GM18858 (cell line): Measurements from ENCODE around the gene MSRB3.
"Not testable (repeated sequence)": the region's sequence is repeated elsewhere in the genome, so short reads cannot be mapped to it uniquely, and the experiment has no call there.

Experiments used
- ATAC-seq: cut with Tn5 transposase; IDR thresholded peaks from one replicate; pipeline ENCODE4 v1.9.1; 2021; ENCODE audit not compliant: unreplicated experiment

The MSRB3 gene

DNA sequence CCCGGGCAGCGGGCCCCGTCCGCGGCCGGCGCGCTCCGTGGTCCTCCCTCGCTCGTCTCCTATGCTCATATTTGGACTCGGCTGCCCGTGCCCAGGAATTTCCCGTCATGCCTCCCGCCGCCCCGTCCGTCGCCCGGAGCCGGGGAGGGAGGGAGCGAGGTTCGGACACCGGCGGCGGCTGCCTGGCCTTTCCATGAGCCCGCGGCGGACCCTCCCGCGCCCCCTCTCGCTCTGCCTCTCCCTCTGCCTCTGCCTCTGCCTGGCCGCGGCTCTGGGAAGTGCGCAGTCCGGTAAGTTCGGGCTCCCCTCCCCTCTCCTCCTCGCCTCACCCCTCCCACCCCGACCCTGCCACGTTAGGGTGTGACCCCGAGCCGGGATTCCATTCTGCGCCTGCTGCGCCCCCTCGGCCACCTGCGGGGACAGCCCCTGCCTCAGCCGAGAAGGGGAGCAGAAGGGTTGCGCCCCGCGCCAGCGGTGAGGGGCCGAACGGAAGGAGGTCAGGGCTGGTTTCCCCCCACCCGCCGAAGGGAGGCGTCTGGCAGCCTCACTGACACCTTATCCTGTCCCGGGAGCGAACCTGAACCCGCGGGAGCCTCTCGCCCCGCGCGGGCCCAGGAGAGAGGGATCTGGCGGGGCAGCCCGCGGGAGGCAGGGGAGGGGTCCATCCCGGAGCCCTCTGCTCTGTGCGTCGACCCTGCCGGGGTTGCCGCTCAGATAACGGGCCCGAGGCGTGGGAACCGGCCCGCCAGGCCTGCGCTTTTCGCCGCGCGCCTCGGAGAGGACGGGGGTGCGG is at the start of gene MSRB3:
Gene MSRB3, plus strand, starts transcription at position 108 of the 793 bp plus-strand sequence. CDS start 29,897 bp downstream, outside the sequence.
- ATAC-seq = no peak

DNA sequence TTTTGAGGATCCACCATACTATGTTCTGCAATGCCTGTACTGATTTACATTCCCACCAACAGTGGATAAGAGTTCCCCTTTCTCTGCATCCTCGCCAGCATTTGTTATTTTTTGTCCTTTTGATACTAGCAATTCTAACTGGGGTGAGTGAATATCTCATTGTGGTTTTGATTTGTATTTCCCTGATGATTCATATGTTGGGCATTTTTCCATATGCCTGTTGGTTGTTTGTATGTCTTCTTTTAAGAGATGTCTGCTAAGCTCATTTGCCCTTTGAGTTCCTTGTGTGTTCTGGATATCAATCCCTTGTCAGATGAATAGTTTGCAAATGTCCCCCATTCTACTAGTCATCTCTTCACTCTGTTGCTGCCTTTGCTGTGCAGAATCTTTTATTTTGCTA is 49.0 kb upstream of the MSRB3 start:
- ATAC-seq = no peak

DNA sequence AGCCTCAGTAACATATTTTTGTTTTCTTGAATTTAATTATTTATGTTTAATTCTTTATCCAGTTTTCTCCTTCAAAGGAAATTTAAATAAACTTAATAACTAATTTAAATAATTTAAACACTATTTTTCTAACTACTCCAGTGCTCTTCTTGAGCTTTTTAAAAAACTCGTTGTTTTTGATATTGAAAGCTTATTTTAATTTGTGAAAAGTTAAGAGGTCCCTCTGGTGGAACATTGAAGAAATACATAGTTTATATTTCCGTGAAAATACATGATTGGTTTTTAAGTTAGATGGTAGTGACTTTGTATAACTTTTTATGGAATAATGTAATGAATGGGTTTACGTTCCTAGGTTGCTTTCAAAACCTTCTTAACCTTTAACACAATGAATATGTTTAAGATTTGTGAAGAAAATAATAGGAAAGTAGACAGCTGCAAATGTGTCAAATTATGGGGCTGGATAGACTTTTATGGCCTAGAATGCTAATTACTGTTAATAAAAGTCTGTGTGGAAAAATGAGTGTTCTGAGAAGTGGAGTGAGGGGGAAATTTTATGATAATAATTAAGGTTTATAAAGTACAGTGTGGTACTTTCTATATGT is 45.9 kb upstream of the MSRB3 start:
- no peak for ATAC-seq

DNA sequence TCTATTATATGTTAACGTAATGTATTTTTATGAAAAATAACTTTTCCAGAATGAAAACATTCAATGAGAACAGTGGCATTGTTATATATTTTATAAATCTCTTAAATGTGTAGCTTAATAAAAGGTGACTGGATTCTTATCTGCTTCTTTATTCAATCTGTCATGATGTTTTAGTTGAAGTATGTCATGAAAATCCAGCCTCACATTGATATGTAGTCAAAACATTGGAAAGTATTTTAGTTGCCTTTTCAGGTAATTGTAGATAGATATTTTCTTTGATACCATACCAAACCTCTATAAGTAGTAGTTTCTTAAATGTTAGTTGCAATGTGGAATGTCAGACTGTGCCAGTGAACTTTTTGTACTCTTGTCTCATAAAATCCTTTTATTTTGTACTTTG is 41.3 kb upstream of the MSRB3 start:
- ATAC-seq = no peak

DNA sequence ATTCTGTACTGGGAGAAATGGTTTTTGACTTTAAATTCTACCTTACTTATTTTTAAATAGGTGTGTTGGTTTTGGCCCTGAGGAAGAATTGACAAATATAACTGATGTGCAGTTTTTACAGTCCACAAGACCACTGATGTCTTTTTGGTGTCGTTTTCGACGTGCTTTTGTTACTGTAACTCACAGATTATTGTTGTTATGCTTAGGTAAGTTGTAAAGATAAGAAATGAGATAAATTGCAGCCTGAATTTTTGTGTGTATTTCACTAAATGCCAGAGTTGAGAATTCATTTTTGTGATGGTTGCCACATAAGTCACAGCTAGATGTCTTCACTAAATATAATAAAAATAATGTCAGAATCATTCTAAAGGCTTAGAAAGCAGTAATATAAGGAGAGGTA is 39.9 kb upstream of the MSRB3 start:
- ATAC-seq = no peak

DNA sequence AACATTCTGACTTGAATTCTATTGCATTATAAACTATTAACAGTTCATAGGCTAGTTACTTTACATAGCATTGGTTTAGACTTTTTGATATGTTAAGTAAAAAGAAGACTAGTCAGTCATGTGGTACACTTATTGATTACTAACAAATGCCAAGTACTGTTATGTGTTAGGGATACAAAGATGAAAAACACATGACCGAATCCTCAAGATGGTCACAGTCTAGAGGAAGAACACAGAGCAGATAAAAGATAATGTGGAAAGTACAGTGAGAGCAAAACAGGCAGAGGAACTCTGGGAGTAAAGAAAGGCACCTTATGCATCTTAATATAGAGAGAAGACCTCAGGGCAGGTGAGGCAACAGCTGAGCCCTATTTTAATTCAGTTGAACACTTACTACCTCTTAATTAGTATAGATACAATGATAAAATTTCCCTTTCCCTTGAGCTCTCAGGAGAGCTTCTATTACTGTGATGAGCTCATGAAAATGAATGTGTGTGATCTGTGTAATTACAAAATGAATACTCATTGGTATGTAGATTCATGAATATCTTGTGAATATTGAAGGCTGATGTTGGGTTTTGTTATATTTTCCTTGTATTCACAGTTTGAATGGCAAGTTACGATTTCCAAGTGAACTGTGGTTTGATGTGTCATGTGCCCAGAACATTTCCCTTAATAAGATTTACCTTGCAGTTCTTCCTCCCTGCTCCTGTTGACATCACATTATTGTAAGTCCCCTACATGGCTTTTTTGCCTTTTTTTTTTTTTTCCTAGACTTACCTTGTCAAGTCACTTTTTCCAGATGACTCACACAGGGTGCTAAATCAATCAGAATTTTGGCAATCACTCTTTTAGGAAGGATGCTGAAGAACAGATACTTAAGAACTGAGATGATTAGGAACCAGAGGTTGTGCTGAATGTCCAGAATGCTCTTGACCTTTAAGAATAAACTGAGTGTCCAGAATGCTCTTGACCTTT is 29.5 kb upstream of the MSRB3 start:
- no peak for ATAC-seq

DNA sequence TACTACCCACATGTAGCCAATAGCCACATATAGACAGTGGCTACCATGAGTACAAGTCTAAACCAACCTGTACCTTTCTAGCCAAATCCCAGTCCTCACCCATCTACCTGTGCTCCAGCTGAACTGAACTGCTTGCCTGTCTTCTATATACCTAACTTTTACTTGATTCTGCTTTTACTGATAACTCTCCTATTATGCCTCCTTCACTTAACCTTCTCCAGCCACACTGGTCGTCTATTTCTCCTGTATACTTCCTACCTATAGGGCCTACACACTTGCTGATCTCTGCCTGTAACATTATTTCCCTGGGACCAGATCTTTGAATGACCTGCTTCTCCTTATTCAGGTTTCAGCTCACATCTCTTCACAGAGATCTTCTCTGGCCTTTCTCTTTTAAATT is 26.0 kb upstream of the MSRB3 start:
- no peak for ATAC-seq

DNA sequence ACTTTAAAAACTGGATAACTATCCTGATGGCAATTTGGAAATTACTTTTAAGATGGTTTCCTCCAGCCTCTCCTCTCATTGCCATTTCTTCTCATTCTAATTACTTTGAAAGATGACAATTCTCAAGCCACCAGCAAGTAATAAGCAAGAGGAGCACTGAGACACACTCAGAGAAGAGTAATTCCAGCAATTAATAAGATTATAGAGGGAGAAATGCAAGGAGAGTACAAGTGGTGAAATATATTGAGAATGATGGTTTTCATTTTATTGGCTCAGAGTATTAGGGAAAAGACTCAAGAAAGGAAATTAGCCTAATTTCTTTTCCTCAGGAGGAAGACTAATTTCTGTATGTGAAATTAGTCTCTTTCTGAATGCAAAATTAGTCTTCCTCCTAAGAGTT is 20.5 kb upstream of the MSRB3 start:
- no peak for ATAC-seq

DNA sequence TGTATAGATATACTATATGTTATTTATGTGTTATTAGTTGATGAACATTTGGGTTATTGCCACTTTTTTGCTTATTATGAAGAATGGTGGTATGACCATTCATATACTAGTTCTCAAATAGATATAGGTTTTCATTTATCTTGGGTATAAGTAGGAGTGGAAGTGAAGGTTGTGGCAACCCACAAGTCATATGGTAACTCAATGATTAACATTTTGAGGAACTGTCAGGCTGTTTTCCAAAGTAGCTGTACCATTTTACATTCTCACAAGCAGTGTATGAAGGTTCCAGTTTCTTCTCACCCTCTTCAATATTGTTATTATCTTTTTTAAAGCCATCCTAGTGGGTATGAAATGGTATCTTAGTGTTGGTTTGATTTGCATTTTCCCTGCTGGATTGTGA is 19.0 kb upstream of the MSRB3 start:
- ATAC-seq = no peak

DNA sequence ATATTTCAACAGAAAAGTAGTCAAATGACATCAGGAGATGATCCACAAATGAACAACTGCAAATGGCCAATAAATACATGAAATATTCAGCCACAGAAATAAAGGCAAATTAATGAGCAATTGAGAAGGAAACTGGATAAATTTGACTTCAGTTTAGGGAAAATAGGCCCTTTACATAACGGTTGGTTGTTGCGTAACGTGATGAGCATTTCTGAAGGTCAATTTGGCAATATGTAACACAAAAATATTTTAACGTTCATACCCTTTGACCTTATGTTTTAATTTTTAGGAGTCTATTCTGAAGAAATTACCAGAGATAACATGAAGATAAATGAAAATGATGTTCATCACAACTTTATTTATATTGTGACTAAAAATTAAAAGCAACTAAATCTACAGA is 14.7 kb upstream of the MSRB3 start:
- ATAC-seq = no peak

DNA sequence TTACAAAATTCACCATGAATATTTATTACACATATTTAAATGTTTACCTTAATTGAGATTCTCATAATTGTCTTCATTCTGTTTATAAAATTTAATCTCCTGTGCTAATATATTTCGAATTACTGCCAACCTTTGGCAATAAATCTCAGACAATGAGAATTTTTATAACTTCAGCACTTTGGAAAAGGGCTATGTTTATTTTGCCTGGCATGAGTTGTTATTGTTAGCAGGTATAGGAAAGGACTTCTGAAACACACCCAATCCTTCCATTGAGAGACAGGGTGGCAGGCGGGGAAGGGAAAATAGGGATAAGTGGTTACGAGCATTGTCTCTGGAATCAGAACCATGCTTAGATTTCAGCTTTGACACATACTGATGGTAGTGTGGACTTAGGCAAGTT is 12.1 kb upstream of the MSRB3 start:
- no peak for ATAC-seq

DNA sequence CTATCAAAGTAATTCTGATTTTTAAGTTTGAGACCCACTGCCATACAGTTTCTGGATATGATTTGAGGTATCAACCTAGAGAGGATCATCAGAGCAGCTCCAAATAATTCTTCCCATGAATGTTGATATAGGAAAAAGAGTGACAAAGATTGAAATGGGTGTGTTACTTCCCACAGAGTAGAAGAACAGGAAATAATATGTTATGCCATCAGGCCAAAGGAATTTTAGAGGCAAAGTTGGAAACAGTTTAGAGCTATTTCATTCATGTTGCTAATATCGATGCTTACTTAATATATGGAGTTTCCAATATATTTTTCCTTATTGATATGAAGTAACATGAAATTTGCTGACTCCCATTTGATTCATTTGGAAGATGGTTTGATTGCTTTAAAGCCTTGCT is 8.9 kb upstream of the MSRB3 start:
- no peak for ATAC-seq

DNA sequence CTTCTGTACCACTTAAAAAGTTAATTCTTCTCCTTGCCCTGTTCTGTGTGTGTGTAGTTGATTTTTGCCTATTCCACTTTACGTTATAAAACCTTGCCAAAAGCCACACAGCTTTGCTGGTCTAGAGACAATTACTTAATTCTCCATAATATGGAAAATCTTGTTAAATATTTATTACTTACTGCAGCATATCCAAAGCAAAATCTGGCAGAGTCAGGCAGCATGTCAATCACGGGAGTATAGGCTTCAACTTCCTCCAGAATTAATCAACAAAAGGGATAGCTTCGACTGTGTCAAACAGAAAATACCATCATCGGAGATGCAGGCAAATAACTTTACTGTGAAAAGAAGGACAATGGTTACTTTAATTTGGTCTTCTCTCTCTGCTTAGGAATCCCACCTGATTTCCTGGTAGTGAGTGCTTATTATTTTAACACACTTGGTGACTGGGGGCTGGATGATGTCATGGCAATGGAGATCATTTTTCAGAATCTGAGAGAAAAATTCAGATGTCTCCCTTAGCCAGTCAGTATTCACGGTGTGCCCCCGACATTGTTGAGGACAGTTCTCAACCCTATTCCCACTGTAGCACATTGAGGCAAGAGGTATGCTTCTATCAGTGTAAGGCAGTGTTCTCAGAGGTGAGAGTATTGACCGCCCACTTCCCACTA is 3.7 kb upstream of the MSRB3 start:
- ATAC-seq = no peak

DNA sequence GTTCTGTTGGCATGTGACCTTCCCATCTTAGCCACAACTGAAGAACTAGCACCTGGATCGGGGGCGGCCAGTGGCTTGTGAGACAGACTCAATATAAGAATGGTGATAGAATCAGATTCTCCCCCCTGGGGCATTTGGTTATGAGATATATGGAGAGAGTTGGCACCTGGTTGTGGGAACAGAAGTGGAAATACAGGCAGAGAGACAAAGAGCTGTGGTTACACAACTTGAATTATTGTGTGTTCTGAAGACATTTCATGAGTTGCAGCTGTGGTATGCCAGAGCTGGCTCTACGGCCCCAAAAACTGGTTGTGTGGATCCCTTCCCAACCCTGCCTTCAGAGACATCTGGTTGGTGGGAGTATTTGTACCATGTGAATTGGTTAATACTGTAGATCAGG is 2.9 kb upstream of the MSRB3 start:
- no peak for ATAC-seq

DNA sequence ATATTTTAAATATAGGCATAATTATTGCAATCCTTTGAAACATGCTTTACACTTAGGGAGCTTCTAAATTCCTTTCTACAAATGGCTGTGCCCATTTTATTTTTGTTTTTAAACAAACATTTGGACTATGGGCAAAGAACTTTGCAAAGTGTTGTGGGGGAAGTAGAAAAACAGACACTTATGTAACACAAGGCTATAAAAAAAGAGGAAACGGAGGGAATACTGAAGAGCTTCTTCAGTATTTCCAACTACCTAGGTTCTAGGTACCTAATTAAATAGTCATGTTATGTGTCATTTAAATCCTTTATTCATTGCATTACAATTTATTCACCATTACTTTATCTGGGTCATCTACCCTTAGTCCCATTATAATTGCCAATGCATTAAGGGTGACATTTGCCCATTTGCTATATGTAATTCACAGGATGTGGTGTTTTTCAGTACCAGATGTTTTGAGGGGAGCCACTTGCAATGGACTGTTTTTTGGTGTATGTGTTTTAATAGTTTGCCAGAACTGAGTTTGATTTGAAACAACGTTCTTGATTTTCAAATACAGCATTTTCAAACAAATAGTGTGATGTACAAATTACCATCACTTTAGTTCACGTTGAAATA is 1.5 kb upstream of the MSRB3 start:
- ATAC-seq = no peak

DNA sequence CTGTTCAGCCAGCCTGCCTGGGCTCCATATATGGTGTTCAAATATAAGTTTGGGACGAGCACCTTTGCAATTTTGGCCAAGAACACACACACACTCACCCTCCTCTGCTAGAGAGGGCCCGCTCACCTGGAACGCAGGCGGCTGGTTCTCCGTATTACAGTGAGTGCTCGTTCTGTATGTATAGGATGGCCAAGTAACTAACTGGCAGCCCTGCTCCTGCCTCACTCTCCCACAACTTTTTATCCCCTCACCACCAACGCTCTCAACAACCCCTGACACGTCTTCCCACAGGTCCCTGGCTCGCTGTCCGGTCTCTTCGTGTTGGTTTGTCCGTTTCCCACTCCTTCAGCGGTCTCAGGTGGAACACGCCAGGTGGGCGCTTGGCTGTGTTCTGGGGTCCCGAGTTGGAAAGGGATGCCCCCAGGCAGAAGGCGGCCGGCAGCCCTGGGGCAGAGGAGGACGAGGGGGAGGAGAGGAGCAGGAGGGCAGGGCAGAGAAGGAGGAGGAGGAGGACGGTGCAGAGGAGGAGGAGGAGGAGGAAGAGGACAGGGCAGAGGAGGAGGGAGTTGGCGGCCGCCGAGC is 398 bp upstream of the MSRB3 start:
- no peak for ATAC-seq

DNA sequence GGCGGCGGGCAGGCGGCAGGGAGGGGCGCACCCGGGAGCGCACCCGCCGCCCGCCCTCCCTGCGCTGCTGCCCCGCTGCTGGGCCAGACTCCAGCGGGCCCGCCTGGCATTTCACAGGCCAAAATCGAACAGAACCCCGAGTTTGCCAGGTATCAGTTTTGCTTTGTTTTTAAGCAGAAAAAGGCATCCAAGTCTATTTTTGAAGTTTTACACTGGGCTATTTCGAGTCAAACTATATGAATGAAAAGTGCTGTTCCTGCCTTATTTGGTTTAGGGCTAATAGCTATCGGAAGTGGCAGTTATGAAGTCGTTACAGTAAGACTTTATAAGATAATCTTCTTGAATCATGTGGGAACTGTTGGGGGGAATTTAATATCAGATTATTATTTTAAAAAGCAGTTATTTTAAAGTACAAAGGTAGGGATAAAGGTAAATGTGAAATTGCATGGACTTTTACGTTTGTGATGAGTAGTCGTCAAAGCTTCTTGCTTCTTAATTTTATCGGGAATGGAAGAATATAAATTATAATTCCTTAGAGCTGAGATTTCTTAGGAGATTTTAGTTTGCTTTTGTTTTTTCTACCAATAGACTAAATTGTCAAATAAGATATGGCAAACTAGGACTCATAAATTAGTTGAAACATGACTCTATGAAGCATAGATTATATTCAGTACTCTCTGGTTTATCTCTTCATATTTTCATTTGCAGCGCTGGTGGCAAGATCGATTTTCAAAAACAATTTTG is 1.1 kb downstream of the MSRB3 start:
- ATAC-seq = no peak

DNA sequence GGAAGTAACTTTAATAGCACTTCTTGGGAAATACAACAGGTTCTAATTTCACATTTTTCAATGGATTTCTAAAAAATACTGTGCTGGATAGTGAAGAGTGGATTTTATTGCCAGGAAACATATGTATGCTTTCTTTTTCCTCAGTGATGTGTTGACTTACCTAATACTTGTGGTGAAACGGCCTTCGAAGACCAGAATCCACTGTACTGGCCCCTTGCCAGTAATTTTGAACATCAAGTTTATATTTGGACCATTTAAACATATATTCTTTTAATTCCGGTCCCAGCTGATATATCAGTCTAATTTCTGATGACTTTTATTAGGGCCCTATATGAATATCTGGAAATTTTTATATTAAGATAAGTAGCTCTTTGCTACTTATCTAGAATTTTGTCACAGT is 1.8 kb downstream of the MSRB3 start:
- ATAC-seq = no peak

DNA sequence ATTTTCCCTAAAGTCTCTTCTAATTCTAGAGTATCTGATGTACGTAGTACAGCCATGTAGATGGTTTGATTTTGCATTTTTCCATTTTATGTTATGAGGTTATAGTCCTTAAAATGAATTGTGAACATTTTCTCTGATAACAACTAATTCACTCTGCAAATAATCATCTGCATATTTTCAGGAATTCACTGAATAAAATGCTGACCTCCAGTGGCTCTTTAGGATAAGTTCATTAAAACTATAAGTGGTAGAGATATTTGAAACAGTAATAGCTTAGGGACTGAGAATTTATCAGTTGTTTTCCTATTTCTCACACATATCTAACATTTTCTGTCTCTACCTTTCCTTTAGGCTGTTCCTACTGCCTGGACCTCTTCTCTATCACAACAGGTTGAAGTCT is 4.4 kb downstream of the MSRB3 start:
- no peak for ATAC-seq

DNA sequence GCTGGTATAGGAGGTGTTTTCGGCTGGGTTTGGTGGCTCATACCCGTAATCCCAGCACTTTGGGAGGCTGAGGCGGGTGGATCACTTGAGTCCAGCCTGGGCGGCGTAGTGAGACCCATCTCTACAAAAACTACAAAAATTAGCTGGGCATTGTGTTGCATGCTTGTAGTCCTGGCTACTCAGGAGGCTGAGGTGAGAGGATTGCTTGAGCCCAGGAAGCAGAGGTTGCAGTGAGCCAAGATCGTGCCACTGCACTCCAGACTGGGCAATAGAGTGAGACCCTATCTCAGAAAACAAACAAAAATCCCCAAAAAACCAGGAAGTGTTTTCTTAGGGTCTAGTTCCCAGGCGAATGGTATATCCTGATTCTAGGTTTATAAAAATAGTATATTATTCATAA is 7.0 kb downstream of the MSRB3 start:
- ATAC-seq = not testable (repeated sequence)
